Fibroblast of lung (primary cell): ENCODE data around the gene BCLAF1. TPM values are rescaled to one million over a fixed set of nuclear protein-coding genes. Genes with fewer than 3 reads are reported as not detected.

ENCODE experiments used
- DNase-seq, 2 donors: peaks; one replicate each; pipeline versions ENCODE4 v3.0.0 to v3.0.0-alpha.2; 2010; ENCODE audit warnings: low read depth in 2 of 2
- H2AFZ ChIP-seq: 2 replicates; pipeline ENCODE4 v1.5.1; 2012; ENCODE audit warnings: low read length, control low read depth, inconsistent platforms
- H3K27ac ChIP-seq: 2 replicates; pipeline ENCODE4 v1.5.1; 2011; ENCODE audit warnings: low read length, control low read depth; ENCODE audit not compliant: insufficient read depth
- H3K27me3 ChIP-seq: 2 replicates; pipeline ENCODE4 v1.5.1; 2011; ENCODE audit warnings: mild to moderate bottlenecking, low read length; ENCODE audit not compliant: control insufficient read depth, insufficient read depth
- H3K36me3 ChIP-seq: 2 replicates; pipeline ENCODE4 v1.5.1; 2011; ENCODE audit warnings: low read length; ENCODE audit not compliant: control insufficient read depth, insufficient read depth
- H3K4me1 ChIP-seq: 2 replicates; pipeline ENCODE4 v1.5.1; 2011; ENCODE audit warnings: low read length; ENCODE audit not compliant: control insufficient read depth, insufficient read depth; ENCODE audit errors: extremely low read depth
- H3K4me2 ChIP-seq: 2 replicates; pipeline ENCODE4 v1.5.1; 2011; ENCODE audit warnings: low read length, control low read depth; ENCODE audit not compliant: insufficient read depth; ENCODE audit errors: extremely low read depth
- H3K4me3 ChIP-seq, 4 experiments: fragments of 200-600 bp in 1 of 4; sonication (generic) in 1 of 4; replicated peaks in 1 of 4; 2 replicates each; pipeline ENCODE4 v1.5.1; 2011 to 2016; ENCODE audit warnings: low read length in 4 of 4, low read depth in 3 of 4, mild to moderate bottlenecking in 3 of 4, control low read depth in 2 of 4, inconsistent platforms in 1 of 4, mixed read lengths in 1 of 4; ENCODE audit not compliant: insufficient read depth in 1 of 4; ENCODE audit errors: control extremely low read depth in 1 of 4
- H3K79me2 ChIP-seq: 2 replicates; pipeline ENCODE4 v1.5.1; 2012; ENCODE audit warnings: mild to moderate bottlenecking, low read length, inconsistent platforms; ENCODE audit not compliant: control insufficient read depth, insufficient read depth
- H3K9ac ChIP-seq: 2 replicates; pipeline ENCODE4 v1.5.1; 2011; ENCODE audit warnings: mild to moderate bottlenecking, low read length, control low read depth; ENCODE audit not compliant: insufficient read depth
- H3K9me3 ChIP-seq: 2 replicates; pipeline ENCODE4 v1.5.1; 2012; ENCODE audit warnings: low read depth, low read length; ENCODE audit not compliant: control insufficient read depth, insufficient read depth
- H4K20me1 ChIP-seq: 2 replicates; pipeline ENCODE4 v1.5.1; 2011; ENCODE audit warnings: low read length; ENCODE audit not compliant: control insufficient read depth, insufficient read depth; ENCODE audit errors: extremely low read depth
- CTCF ChIP-seq, 2 donors: IDR thresholded peaks in 1 of 2; conservative IDR thresholded peaks in 1 of 2; 1 replicate in 1 of 2; 2 replicates in 1 of 2; pipeline ENCODE4 v1.5.1; 2011 to 2012; ENCODE audit warnings: low read length in 2 of 2, control low read depth in 1 of 2, inconsistent platforms in 1 of 2, low read depth in 1 of 2, mild to moderate bottlenecking in 1 of 2
- EZH2 ChIP-seq: IDR thresholded peaks from 2 replicates; pipeline ENCODE4 v1.5.1; 2012; ENCODE audit warnings: low read length, control low read depth, mild to moderate bottlenecking; ENCODE audit errors: missing control alignments
- polyA plus RNA-seq, 2 donors: library from polyadenylated mRNA; depleted of rRNA in 1 of 2; stranded (reverse) in 1 of 2; unstranded in 1 of 2; fragments of >200 nt; gene quantifications; 2 replicates each; pipeline ENCODE4 v1.2.1, GENCODE V29; 2011 to 2012; ENCODE audit warnings: missing spikeins in 1 of 2
- total RNA-seq: library from RNA; depleted of rRNA; stranded (reverse); fragments of >200 nt; gene quantifications from 2 replicates; pipeline ENCODE4 v1.2.1, GENCODE V29; 2014

BCLAF1 gene
- total and polyA plus RNA-seq, 2 donors (not counting 1 experiment from before 2014, with no cell fraction given) = 82.6 to 102 TPM

GRCh38 chr6:136306466-136306865, 16.8 kb upstream of the BCLAF1 start:
- Histone ChIP-seq H3K4me2 (no peak overlapping the region), H3K27me3 (peaks cover 6% of the 10 kb centered on the region), H3K4me1 (no peaks in the 10 kb centered on the region), H3K36me3 (no peaks in the 10 kb centered on the region), H2AFZ (no peak overlapping the region), H4K20me1 (no peaks in the 10 kb centered on the region), H3K4me3 (no peak overlapping the region), H3K27ac (no peak overlapping the region), H3K79me2 (no peaks in the 10 kb centered on the region), H3K9ac (no peak overlapping the region), H3K9me3 (no peaks in the 10 kb centered on the region)
- TF ChIP-seq EZH2 = no peak
- TF ChIP-seq CTCF (conservative IDR thresholded peaks at IDR 0.05 in 1 of 2, IDR thresholded peaks at IDR 0.05 in 1 of 2; ENCODE audit: low read depth in 1 of 2, low read length in 2 of 2) = no peak
- DNase-seq = no peak

- H3K79me2 ChIP-seq = no peaks in the 10 kb centered on the region
- no peak overlapping the region for H3K4me2 ChIP-seq
- no peak overlapping the region for H3K27ac ChIP-seq
- no peak for TF ChIP-seq EZH2
- TF ChIP-seq CTCF (conservative IDR thresholded peaks at IDR 0.05 in 1 of 2, IDR thresholded peaks at IDR 0.05 in 1 of 2; ENCODE audit: low read depth in 1 of 2, low read length in 2 of 2) = no peak
- no peak overlapping the region for H3K4me3 ChIP-seq
- H4K20me1 ChIP-seq = no peaks in the 10 kb centered on the region
- no peaks in the 10 kb centered on the region for H3K9me3 ChIP-seq
- H3K9ac ChIP-seq = no peak overlapping the region
- no peak for DNase-seq
- H3K27me3 ChIP-seq = peaks cover 6% of the 10 kb centered on the region
- no peaks in the 10 kb centered on the region for H3K4me1 ChIP-seq
- H2AFZ ChIP-seq = no peak overlapping the region
- H3K36me3 ChIP-seq = no peaks in the 10 kb centered on the region
Observed at GRCh38 chr6:136304410-136304809, 14.8 kb upstream of the BCLAF1 start.

GRCh38 chr6:136303516-136303915, 13.9 kb upstream of the BCLAF1 start:
- no peak overlapping the region for H2AFZ ChIP-seq
- H3K36me3 ChIP-seq = no peaks in the 10 kb centered on the region
- no peaks in the 10 kb centered on the region for H4K20me1 ChIP-seq
- no peak overlapping the region for H3K9ac ChIP-seq
- H3K4me2 ChIP-seq = no peak overlapping the region
- H3K4me1 ChIP-seq = no peaks in the 10 kb centered on the region
- no peak overlapping the region for H3K27ac ChIP-seq
- H3K27me3 ChIP-seq = peaks cover 6% of the 10 kb centered on the region
- TF ChIP-seq CTCF (conservative IDR thresholded peaks at IDR 0.05 in 1 of 2, IDR thresholded peaks at IDR 0.05 in 1 of 2; ENCODE audit: low read depth in 1 of 2, low read length in 2 of 2) (no peak), EZH2 (no peak)
- no peak for DNase-seq
- no peaks in the 10 kb centered on the region for H3K9me3 ChIP-seq
- H3K79me2 ChIP-seq = no peaks in the 10 kb centered on the region
- no peak overlapping the region for H3K4me3 ChIP-seq
